ENCODE measurements around the gene CACNA2D3.
"Not testable (repeated sequence)": the region's sequence is repeated elsewhere in the genome, so short reads cannot be mapped to it uniquely, and the experiment has no call there.

The CACNA2D3 gene

DNA sequence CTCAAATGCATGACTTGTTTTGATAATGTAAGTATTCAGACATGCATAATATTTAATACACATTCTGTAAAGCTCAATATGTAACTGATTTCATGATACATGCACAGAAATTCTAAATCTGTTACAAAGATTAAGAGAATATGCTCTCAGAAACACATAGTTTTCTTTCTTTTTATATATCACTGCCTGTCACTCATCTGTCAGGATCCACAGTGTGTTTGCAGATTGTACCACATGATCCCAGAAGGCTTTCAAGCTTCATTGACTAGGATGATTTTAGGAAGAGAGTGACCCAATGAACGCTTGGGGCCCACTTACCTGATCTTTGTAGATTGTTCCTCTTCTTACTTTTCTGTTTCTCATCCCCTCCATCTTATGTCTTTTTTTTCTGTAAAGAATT, 261.9 kb downstream of the CACNA2D3 start:
- no peak for DNase-seq

DNA sequence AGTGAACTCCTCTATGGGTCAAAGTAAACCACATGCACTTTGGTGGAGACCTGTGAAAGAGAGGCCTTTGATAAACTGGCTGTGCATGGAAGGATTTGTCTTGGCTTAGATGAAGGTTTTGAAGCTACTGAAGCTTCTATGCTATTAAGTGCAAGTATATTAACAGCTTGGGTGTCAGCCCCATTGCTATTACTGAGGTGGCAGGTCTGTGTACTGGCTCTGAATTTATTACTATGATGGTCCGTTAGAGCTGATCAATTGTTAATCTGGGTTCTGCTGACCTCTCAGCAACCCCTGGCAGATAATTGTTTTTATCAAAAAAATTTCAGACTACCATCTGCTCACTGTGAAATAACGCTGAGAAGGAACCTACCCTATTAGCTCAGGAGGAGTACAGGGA, 268.2 kb downstream of the CACNA2D3 start:
- no peak for DNase-seq

DNA sequence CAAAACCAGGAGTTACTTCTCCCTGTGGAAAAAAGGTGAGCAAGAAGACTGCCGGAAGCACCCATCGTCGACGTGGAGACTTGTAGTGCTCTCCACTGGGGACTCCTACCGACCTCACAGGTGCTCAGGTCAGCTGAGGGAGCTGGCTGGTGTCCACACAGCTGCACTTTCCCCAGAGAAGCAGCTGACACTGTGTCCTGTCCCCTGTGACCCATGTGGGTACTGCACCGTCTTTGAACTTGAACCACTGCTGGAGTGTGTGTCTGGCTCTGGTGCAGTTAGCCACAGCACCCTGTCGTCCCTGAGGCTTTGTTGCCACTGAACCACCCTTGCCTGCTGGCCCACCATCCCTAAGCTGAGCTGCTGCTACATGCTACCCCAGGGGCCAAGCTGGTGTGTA, 270.8 kb downstream of the CACNA2D3 start:
- no peak for DNase-seq

DNA sequence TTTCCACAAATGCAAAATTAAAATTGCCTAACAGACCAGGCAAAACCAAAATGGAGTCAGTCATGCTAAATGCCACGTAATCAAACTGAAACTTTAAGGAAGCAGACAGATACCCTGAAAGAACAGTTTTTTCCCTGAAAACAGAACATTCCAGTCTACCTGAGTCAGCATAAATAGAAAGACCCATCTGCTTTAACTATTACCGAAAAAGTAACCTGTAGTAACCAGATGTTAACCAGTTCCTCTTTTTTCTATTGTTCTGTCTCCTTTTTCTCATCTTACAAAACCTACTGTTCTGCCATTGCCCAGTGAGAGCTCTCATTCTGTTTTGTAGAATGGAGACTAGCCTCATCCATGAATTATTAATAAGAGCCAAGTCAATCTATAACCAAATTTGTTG, 286.0 kb downstream of the CACNA2D3 start:
- DNase-seq = no peak

DNA sequence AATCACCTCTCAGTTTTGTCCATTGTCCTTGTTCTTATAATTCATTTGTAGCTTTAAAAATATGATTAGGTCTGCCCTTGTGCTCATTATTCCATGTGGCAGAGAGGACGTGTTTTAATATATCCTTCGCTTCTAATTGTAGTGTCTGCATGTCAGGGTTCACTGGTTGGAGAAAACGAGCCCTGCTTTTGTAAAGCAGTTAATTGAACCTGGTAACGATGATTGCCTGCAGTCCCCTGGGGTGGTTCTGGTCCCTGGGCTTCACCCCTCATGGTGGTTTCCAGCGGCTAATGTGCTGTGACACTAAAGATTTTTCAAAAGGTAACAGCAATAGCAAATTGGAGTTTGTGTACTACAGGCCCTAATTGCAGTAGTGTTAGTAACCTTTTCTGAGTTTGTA, 299.6 kb downstream of the CACNA2D3 start:
- peak; percentile 94 for DNase-seq

DNA sequence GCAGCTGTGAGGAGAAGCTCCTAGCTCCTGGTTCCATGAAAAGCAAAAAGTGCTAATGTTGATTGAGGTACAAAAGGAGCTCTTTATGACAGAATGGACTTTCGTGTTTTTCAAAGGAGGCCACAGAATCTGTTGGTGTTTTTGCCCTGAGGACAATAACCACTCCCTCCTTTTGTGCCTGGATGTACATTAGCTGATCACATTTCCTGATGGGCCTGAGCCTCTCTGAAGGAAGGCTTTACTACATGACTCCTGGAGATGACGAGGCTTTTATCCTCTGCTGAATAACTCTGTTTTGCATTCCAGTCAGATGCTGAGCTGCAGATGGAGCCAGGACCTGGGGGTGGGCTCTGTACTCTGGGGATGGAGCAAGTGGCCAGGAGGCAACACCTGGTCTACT, 301.9 kb downstream of the CACNA2D3 start:
- DNase-seq = peak; percentile 94

DNA sequence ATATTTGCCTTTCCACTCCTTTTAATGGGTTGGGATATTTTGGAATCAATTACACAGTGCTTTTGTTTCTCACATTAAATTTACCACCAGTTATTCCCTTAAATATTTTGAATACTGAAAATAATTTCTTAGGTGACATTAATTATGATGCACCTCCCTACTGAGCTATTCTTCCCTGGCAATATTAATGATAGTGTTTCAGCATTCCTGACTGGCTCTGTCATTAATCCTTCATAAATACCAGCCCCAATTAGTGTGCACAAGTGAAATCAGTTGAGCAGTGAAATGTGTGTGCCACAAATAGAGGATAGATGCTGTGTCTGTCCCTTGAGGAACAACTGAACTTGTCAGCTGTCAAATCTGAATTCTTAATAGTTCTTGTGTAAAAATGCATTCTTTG, 304.0 kb downstream of the CACNA2D3 start:
- peak; percentile 18 for DNase-seq

DNA sequence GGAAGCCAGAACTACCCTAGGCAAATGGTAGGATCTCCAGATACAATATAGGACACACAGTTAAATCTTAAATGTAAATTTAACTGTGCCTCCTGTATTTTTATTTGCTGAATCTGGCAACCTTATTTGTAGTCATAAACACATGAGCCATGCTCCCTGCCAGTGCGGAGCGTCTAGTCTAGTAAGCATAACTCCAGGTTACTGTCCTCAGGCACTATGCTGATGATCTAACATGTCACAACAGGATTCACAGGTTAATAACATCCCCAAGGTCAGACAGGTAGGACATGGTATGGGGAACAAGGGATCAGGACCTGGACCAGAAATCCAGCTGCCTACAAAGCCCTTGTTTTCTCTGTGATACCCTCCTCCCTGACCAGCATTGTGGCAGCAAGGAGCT, 305.1 kb downstream of the CACNA2D3 start:
- peak; percentile 88 for DNase-seq

DNA sequence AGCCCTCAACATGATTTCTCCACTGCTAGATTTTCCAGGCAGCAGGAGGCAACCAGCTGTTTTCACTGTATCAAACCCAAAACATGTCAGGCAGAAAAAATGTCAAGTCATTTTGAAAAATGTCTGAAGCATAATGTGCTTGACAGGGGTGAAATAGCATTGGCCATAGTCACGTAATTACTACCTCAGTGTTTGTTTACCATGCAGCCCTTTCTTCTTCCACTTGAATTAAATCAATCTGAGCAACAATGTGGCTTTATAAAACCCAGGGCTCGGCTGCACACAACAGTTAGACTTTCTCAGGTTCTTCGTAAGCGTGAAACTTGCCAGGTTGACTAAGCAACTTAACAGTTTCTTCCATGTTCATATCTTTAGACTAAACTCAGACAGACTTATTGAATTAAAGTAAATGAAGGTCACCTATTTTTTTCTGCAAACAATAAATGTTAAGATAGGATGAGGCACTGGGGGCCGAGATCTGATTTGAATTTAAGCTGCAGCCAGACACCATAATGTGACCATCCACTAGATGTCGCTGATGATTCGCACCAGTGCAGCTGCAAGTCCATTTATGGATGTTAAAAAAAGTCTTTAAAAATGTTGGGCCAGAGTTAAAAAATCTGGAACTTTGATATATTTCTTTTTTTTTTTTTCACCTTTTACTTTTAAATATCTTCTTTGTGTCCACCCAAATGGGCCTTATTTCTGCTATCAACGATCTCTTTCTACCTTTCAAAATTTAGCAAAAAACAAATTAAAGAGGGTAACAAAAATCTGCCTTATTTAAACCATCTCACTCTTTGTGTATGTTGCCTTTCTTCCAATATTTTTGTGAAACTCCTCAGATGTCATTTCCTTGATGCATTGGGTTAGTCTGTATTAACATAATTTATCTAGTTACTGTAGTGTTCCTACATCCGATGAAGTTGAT, 305.9 kb downstream of the CACNA2D3 start:
- peak; percentile 92 for DNase-seq

DNA sequence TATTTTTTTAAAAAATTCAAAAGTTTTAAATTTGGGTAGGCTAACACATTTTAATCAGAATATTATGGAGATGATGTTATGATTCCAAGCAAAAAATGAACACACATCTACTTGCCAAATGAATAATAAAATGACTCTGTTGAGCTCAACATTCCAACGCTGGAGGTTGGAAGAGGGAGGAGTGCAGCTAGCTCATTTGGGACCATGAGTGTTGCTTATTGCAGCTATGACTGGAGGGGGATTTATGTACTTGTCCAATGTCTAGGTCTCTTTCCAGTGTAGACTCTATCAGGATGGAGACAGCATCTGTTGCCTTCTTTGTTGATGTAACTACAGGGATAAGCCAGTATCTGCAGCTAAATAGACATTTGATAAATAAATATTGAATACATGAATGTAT, 310.6 kb downstream of the CACNA2D3 start:
- DNase-seq = no peak

DNA sequence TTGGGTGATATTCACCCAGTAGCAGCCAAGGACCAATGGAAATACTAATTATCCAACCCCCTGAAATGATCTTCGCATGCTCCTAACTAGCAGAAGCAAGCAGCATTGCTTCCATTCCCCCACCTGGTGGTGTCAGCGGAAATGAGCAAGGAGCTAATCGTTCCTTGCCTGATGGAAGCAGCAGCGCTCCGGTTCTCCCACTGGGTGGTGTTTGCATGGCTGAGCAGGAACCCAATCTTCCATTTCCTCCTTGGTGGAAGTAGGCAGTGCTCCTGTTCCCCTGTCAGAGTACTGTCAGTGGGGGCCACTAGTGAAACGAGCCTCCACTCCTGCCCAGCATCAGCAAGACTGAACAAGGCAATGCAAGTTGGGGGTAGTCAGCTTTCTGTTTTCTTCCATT, 311.5 kb downstream of the CACNA2D3 start:
- DNase-seq = peak; percentile 78

DNA sequence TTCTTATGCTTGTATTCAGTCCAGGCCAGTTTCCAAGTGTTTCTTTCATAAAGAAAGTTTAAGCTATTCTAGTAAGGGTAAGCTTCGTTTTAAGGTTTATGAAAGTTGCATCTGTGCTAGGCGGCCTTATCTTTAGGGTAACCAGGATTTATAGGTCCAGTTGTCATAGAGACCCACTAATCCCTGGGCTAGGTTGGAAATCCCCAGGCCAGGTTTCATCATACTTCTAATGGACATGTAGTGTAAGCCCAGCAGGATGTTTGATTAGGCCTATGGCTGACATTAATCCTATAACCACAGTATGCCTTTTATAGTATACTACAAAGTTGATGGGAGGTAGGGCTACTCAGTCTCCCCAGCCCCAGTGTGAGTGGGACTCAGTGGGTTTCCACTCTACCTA, 312.4 kb downstream of the CACNA2D3 start:
- DNase-seq = peak; percentile 19

DNA sequence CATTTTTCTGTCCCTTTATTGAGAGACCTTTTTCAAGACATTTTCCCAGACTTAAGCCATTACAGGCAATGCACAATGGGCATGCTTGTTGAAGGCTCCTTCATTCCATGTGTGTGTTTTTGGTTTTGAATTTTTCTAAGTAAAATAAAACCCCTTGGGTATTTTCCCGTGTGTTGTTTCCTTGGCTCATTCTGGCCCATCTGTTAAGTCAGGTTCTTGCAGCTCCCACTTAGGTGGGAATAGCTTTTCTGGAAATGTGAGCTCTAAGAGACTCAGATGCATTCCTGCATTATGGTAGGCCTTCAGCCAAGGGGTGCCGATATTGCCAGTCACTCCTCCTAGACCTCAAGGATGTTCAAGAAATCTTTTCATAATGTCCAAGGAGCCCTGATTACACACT, 314.9 kb downstream of the CACNA2D3 start:
- DNase-seq = no peak

DNA sequence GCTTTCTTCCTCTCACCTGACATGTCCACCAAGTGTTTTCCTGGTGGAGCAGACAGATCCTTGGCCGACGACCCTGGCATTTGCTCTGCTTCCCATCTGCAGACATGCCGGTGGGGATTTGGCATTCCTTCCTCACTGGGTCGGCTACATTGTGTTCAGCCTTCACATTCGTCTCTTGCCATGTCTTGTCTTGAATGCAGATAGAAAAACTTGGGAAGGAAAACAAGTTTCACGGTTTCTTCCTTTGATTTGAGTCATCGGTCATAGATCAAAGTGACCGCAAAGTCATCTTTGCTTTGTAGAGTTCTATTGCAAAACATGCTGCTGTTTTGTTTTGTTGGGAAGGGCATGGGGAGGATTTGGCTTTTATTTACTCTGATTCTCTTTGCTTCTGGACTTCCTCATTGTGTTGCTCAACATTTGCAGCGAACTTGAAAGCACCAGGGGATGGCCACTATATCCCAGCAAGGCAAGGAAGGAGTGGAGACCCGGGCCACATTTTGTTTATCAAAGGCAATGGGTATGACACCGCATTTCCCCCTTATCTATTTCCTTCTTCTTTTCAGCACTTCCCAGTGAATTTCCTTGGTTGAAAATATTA, 321.3 kb downstream of the CACNA2D3 start:
- no peak for DNase-seq

DNA sequence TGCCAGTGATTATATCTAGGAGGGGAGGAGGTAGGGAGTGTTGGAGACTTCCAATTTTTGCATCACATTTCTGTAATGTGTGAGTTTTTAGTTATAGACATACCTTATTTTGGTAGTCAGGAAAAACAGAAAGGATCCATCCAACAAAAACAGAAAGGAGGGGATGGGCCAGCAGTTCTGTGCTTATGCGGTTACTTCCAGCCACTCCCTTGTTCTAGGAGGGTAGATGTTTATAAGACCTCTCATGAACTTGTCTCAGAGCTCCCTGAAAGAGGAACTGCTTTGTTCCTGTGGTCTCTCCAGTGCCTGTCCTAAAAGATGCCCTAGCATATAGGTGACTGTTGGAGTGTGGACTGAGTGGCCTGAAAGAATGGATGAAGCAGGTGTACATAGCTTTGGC, 323.3 kb downstream of the CACNA2D3 start:
- DNase-seq = no peak

DNA sequence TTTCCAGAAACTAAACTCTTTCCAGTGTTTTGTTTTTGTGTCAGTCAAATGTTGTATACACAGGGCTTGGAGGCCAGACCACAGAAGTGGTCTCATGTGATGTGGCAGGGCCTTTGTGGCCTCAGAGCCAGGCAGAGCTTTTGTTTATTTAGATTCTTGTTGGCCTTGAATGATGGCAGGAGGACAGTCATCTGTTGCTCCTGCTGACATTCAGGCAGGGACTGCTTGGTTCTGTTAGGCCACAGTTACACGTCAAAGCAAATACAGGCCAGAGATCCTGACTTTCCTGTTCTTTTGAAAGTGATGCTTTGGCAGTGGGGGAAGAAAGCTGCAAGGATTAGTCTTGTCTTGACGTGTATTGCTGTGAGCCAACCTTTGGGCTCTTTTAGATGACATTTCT, 325.1 kb downstream of the CACNA2D3 start:
- DNase-seq = no peak

DNA sequence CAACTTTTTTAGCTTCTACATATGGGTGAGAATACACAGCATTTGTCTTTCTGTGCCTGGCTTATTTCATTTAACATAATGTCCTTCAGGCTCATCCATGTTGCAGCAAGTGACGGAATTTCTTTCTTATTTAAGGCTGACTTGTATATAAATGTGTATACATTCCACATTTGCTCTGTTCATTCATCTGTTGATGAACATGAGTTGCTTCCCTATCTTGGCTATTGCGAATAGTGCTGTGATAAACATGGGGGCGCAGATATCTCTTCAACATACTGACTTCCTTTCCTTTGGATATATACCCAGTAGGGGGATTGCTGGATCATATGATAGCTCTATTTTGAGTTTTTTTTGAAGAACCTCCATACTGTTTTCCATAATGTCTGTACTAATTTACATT, 332.5 kb downstream of the CACNA2D3 start:
- DNase-seq = no peak

DNA sequence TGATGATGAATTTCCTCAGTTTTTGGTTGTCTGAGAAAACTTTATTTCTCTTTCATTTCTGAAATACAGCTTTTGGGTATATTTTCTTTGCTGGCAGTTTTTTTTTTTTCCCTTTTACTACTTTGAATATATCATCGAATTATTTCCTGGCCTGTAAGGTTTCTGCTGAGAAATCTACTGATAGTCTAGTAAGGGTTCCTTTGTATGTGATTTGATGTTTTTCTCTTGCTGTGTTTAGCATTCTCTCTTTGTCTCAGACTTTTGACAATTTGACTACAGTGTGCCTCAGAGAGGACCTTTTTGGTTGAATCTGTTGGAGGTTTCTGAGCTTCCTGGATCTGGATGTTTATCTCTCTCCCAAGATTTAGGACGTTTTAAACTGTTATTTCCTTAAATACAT, 336.0 kb downstream of the CACNA2D3 start:
- no peak for DNase-seq

DNA sequence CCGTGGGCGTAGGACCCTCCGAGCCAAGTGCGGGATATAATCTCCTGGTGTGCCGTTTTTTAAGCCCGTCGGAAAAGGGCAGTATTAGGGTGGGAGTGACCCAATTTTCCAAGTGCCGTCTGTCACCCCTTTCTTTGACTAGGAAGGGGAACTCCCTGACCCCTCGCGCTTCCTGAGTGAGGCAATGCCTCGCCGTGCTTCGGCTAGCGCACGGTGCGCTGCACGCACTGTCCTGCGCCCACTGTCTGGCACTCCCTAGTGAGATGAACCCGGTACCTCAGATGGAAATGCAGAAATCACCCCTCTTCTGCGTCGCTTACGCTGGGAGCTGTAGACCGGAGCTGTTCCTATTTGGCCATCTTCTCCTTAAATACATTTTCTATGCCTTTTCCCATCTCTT, 342.2 kb downstream of the CACNA2D3 start:
- DNase-seq = not testable (repeated sequence)

DNA sequence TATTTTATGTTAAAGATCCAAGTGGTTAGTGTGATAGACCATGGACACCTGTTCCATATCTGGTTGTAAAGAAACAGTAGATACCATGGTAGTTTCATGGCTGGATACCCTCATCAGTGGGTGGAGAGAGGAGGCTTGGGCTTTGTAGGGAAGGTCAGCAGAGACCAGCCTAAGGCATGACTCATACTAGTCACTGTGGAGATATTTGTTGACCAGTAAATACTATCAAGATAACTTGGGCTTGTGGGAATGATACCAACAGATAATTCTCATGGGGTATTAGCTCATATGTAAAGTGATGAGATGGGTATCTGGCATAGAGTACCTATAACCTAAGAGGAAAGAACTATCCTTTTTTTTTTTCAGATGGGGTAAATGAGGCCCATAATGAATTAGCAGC, 354.5 kb downstream of the CACNA2D3 start:
- DNase-seq = no peak

DNA sequence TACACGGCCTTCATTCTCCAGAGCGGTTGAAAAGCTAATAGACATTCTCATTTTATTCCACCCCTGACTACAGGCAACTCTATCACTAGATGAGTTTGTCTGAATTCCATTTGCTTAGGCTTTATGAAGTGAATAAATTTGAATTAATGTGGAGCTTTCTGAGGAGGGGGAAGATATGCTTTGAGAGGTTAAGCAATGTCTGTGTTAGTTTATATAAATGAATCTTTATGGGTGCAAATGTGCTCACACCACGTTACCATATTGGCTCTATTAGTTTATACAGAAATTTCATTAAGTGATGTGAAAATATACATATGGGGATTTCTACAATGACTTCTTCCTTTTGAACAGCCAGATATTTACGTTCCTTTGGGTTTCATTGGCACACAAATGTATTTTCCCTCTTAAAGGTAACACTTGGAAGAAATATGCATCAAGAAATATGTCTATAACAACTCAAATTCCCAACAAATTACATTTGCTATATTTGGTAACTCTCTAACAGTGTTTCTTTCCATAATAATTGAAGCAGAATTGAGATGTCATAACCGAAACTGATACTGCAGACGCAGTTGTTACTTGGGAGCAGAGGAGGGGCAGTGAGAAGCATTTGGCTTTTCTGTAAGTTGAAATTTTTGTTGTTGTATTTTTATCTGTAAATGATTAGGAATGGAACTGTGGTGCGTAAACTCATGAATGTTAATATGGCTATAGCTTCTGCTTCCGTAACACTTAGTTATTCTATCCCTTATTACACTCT, 359.4 kb downstream of the CACNA2D3 start:
- DNase-seq = no peak

DNA sequence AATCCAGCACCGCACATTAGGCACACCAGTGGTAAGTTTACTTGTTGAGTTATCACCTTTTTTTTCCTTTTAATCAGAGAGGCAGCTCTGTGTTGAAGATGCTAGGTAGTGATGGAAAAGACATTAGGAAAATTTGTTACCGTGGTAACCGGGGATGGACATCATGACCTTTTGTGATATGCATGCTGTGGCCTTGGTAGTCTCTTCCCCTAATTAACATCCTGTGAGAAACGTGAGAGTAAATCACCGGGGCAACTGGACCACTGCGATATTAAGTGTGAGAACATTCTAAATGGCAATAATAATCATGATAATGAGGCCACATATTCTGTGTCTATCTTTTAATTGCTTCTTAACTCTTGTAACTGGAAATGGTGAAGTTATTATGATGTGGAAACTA, 362.0 kb downstream of the CACNA2D3 start:
- DNase-seq = no peak

DNA sequence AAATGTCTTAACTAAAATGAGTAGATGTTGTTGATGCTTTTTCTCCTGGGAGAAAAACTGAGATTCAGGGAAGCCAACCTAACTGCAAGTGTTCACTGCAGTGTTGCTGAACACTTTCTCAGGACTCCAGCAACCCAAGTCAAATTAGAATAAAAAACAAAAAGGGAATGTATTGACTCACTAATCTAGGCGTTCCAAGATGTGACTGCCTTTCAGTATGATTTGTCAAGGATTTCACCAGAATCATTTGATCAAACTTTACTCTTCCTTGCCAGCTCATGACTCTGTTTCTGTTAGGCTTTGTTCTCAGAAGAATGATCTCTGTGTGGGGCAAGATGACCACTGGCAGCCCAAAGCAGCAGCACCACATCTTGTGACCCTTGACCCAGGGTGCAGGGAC, 364.0 kb downstream of the CACNA2D3 start:
- no peak for DNase-seq

DNA sequence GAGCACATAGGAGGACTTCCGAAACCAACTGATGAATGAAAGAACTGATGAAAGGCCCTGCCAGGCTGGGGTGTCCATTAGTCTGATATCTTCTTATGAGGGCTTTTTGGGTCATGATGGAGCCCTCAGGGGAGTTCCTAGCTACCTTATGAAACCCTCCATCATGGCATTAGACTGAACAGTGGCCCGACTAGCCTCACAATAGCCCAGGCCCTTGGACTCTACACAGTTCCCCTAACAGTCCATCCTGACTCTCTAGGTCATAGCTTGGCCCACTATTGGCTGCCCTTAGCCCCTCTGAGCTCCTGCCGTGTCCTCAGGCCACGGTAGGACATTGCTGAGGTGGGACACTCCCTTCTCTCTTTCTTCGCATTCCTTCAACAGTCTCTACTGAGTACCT, 365.9 kb downstream of the CACNA2D3 start:
- DNase-seq = no peak
